ENCODE measurements around the gene ACO2.
"Not testable (repeated sequence)": the region's sequence is repeated elsewhere in the genome, so short reads cannot be mapped to it uniquely, and the experiment has no call there.

The ACO2 gene

GRCh38 chr22:41433480-41433879 lies 35.4 kb upstream of the ACO2 start:
- 0 out of 2 replicates have a peak overlapping the region, but pooled peaks have one; percentile 16 for H3K27ac ChIP-seq (ENCODE audit: extremely low read depth, low read depth, low read length)
- CTCF ChIA-PET; H3K4me3 ChIP-seq (ENCODE audit: low read depth, low read length); POLR2A ChIA-PET; H3K4me1 ChIP-seq (ENCODE audit: control insufficient read depth, insufficient read depth, low read length); H3K9me3 ChIP-seq (ENCODE audit: control insufficient read depth, insufficient read depth, low read depth, low read length): not testable (repeated sequence)
- TF ChIP-seq ZNF184 (tag by site-specific recombination; IDR thresholded peaks at IDR 0.05) = peak; percentile 79
- peaks cover 22 to 68% of the 10 kb centered on the region in 2 experiments for H3K36me3 ChIP-seq (ENCODE audit: control insufficient read depth in 2 of 2, insufficient read depth in 1 of 2, low read length in 2 of 2)

- H3K36me3 ChIP-seq (ENCODE audit: control insufficient read depth in 2 of 2, insufficient read depth in 1 of 2, low read length in 2 of 2) = peaks cover 23 to 78% of the 10 kb centered on the region in 2 experiments
- TF ChIP-seq ZBTB48 (tag by site-specific recombination; IDR thresholded peaks at IDR 0.05) (peak; percentile 27; the same call in 1 of the 2 replicates), ZNF600 (tag by site-specific recombination; IDR thresholded peaks at IDR 0.05) (0 out of 2 replicates have a peak, but pooled peaks have one; percentile 31)
- POLR2A ChIA-PET; H3K27ac ChIP-seq (ENCODE audit: extremely low read depth, low read depth, low read length); H3K9me3 ChIP-seq (ENCODE audit: control insufficient read depth, insufficient read depth, low read depth, low read length); H3K4me1 ChIP-seq (ENCODE audit: control insufficient read depth, insufficient read depth, low read length); H3K4me3 ChIP-seq (ENCODE audit: low read depth, low read length): not testable (repeated sequence)
- CTCF ChIA-PET = interaction anchor here (0.6 kb wide), 1 partner anchor 31 kb away, joined by 3 read pairs; no protein-coding TSS in a partner anchor
Observed at GRCh38 chr22:41434361-41435003, 34.4 kb upstream of the ACO2 start.

- ChIA-PET CTCF (no interaction called here), POLR2A (interaction anchor here (1.2 kb wide), 1 partner anchor 10 kb away, joined by 3 read pairs; no protein-coding TSS in a partner anchor)
- peaks cover 23 to 86% of the 10 kb centered on the region in 2 experiments for H3K36me3 ChIP-seq (ENCODE audit: control insufficient read depth in 2 of 2, insufficient read depth in 1 of 2, low read length in 2 of 2)
- peaks cover 3% of the 10 kb centered on the region for H3K4me1 ChIP-seq (ENCODE audit: control insufficient read depth, insufficient read depth, low read length)
- H3K9me3 ChIP-seq (ENCODE audit: control insufficient read depth, insufficient read depth, low read depth, low read length) = no peaks in the 10 kb centered on the region
- no peak overlapping the region for H3K4me3 ChIP-seq (ENCODE audit: low read depth, low read length)
- H3K27ac ChIP-seq (ENCODE audit: extremely low read depth, low read depth, low read length) = peak overlapping the region; percentile 10; the same call in 1 of the 2 replicates
- TF ChIP-seq ZNF624 (tag by site-specific recombination; IDR thresholded peaks at IDR 0.05) (no peak), ZNF26 (tag by site-specific recombination; IDR thresholded peaks at IDR 0.05) (no peak), ZNF155 (tag by site-specific recombination; IDR thresholded peaks at IDR 0.05) (no peak), ZSCAN5A (tag by site-specific recombination; IDR thresholded peaks at IDR 0.05) (no peak), ZNF416 (tag by site-specific recombination; IDR thresholded peaks at IDR 0.05) (no peak), ZSCAN16 (tag by site-specific recombination; IDR thresholded peaks at IDR 0.05) (no peak), PRDM4 (tag by site-specific recombination; IDR thresholded peaks at IDR 0.05) (no peak), ZNF341 (tag by site-specific recombination; IDR thresholded peaks at IDR 0.05; ENCODE audit: low read depth) (peak; percentile 57), ZBTB49 (tag by site-specific recombination; IDR thresholded peaks at IDR 0.05; ENCODE audit: low read depth) (no peak), WT1 (tag by site-specific recombination; IDR thresholded peaks at IDR 0.05) (0 out of 2 replicates have a peak, but pooled peaks have one; percentile 23), ZNF132 (tag by site-specific recombination; IDR thresholded peaks at IDR 0.05; ENCODE audit: borderline replicate concordance) (no peak), ZNF211 (tag by site-specific recombination; IDR thresholded peaks at IDR 0.05; ENCODE audit: low read depth) (no peak), TCF7L2 (IDR thresholded peaks at IDR 0.05; ENCODE audit: borderline replicate concordance, low read depth, low read length) (no peak), ZNF692 (tag by site-specific recombination; IDR thresholded peaks at IDR 0.05) (no peak)
Observed at GRCh38 chr22:41435560-41435959, 33.4 kb upstream of the ACO2 start.
